ENCODE measurements around the gene PHAX. TPM values are rescaled to one million over a fixed set of nuclear protein-coding genes. Genes with fewer than 3 reads are reported as not detected.
"Not testable (repeated sequence)": the region's sequence is repeated elsewhere in the genome, so short reads cannot be mapped to it uniquely, and the experiment has no call there.

Gene PHAX
- total RNA-seq, 6 experiments from 2014 or later, result 11.0 to 24.6 (median 19.4) TPM

DNA sequence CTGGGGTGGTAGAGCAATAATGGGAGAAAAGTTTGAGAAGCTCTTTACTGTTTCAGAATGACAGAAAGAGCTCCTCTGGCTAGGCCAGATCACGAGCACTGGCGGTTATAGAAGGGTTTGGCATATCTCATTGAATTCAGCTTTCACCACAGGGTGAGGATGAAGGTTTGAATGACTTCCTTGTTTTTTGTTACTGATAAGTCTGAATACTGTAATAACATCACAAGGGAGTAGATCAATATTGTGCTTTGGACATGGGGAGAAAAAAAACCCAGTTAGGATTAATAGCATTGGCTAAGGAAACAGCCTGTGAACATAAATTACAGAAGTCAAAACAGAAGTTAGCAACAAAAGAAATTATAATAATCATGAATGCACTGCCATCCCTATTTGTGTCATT lies 9.4 kb downstream of the PHAX start:
- ATAC-seq (peak in 1 of 4 donors; percentile 81), DNase-seq (no peak)
- peaks cover 0 to 32% (median 3%) of the 10 kb centered on the region in 4 donors for H3K36me3 ChIP-seq

GRCh38 chr5:126610616-126611015 lies 9.9 kb downstream of the PHAX start:
- no peak for TF ChIP-seq POLR2A (IDR thresholded peaks at IDR 0.05)
- TF ChIP-seq, protein P1, sequence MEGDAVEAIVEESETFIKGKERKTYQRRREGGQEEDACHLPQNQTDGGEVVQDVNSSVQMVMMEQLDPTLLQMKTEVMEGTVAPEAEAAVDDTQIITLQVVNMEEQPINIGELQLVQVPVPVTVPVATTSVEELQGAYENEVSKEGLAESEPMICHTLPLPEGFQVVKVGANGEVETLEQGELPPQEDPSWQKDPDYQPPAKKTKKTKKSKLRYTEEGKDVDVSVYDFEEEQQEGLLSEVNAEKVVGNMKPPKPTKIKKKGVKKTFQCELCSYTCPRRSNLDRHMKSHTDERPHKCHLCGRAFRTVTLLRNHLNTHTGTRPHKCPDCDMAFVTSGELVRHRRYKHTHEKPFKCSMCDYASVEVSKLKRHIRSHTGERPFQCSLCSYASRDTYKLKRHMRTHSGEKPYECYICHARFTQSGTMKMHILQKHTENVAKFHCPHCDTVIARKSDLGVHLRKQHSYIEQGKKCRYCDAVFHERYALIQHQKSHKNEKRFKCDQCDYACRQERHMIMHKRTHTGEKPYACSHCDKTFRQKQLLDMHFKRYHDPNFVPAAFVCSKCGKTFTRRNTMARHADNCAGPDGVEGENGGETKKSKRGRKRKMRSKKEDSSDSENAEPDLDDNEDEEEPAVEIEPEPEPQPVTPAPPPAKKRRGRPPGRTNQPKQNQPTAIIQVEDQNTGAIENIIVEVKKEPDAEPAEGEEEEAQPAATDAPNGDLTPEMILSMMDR (IDR thresholded peaks at IDR 0.05), result no peak
- WGBS (ENCODE audit: insufficient coverage, low coverage, low lambda C conversion rate, missing lambda C conversion rate), result 90% methylated on average over 6 of the region's 6 CpGs
- Histone ChIP-seq H3K36me3 (peaks cover 0 to 30% (median 3%) of the 10 kb centered on the region in 4 donors), H3K27ac (no peak overlapping the region), H3K9me3 (no peaks in the 10 kb centered on the region), H3K4me3 (no peak overlapping the region), H3K4me1 (peaks cover 0 to 17% (median 0%) of the 10 kb centered on the region in 4 donors), H3K27me3 (no peaks in the 10 kb centered on the region)
- no peak for DNase-seq
- intact Hi-C loops (cut with DNase I), result no loop called here
- ATAC-seq, result no peak

More for the DNA sequence above, 9.4 kb downstream of the PHAX start:
- intact Hi-C loops (cut with DNase I), result no loop called here
- TF ChIP-seq, protein P1 (IDR thresholded peaks at IDR 0.05), result no peak
- no peak for TF ChIP-seq POLR2A (IDR thresholded peaks at IDR 0.05)
- no peak overlapping the region for H3K27ac ChIP-seq
- H3K4me3 ChIP-seq, result no peak overlapping the region
- H3K4me1 ChIP-seq, result peaks cover 0 to 22% (median 2%) of the 10 kb centered on the region in 4 donors
- H3K27me3 ChIP-seq, result no peaks in the 10 kb centered on the region
- no peaks in the 10 kb centered on the region for H3K9me3 ChIP-seq
- 31% methylated on average over 2 of the region's 2 CpGs for WGBS (ENCODE audit: insufficient coverage, low coverage, low lambda C conversion rate, missing lambda C conversion rate)

GRCh38 chr5:126613941-126614592 lies 13.3 kb downstream of the PHAX start:
- Histone ChIP-seq H3K36me3 (peaks cover 8 to 32% (median 13%) of the 10 kb centered on the region in 4 donors), H3K27ac (no peak overlapping the region), H3K27me3 (no peaks in the 10 kb centered on the region), H3K4me3 (no peak overlapping the region), H3K9me3 (no peaks in the 10 kb centered on the region), H3K4me1 (peaks cover 0 to 3% (median 0%) of the 10 kb centered on the region in 4 donors)
- 85% methylated on average over 7 of the region's 7 CpGs for WGBS (ENCODE audit: insufficient coverage, low coverage, low lambda C conversion rate, missing lambda C conversion rate)
- no peak for TF ChIP-seq POLR2A (IDR thresholded peaks at IDR 0.05)
- TF ChIP-seq, protein P1 (IDR thresholded peaks at IDR 0.05), result no peak
- ATAC-seq (no peak), DNase-seq (no peak)
- intact Hi-C loops (cut with DNase I), result no loop called here

DNA sequence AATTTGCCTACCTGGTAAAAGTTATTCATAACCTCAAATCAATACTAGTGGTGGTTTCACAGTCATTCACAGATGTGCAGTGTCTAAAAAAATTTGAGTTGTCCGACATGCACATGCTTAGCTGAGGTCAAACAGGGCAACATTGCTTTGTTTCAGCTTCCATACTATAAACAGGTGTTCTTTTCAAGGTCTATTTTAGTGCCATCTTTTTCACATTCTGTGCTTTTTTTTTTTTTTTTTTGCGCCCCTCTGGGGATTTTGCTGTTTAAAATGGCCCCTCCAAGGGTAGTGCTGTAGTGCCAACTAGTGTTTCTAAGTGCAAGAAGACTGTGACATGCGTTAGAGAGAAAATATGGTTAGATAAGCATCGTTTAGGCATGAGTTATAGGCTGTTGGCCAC lies 14.5 kb downstream of the PHAX start:
- H3K36me3 ChIP-seq, result peaks cover 9 to 28% (median 16%) of the 10 kb centered on the region in 4 donors
- no peaks in the 10 kb centered on the region for H3K4me1 ChIP-seq
- intact Hi-C loops (cut with DNase I), result no loop called here
- H3K27ac ChIP-seq, result no peak overlapping the region
- TF ChIP-seq, protein P1 (IDR thresholded peaks at IDR 0.05), result no peak
- no peak for TF ChIP-seq POLR2A (IDR thresholded peaks at IDR 0.05)
- DNase-seq (no peak), ATAC-seq (no peak)
- no peaks in the 10 kb centered on the region for H3K9me3 ChIP-seq
- no peak overlapping the region for H3K4me3 ChIP-seq
- H3K27me3 ChIP-seq, result no peaks in the 10 kb centered on the region
- WGBS (ENCODE audit: insufficient coverage, low coverage, low lambda C conversion rate, missing lambda C conversion rate), result 70% methylated on average over 4 of the region's 4 CpGs

GRCh38 chr5:126617603-126618002 lies 16.9 kb downstream of the PHAX start:
- peaks cover 9 to 33% (median 16%) of the 10 kb centered on the region in 4 donors for H3K36me3 ChIP-seq
- ATAC-seq; intact Hi-C loops (cut with DNase I); H3K4me1 ChIP-seq; H3K4me3 ChIP-seq; H3K9me3 ChIP-seq; H3K27me3 ChIP-seq; H3K27ac ChIP-seq; DNase-seq: not testable (repeated sequence)
- 95% methylated on average over 4 of the region's 8 CpGs for WGBS (ENCODE audit: insufficient coverage, low coverage, low lambda C conversion rate, missing lambda C conversion rate)

Measured in right lobe of liver (tissue), 6 donors.